Right atrium auricular region (tissue), 2 donors: ENCODE measurements around the gene FOXP4. TPM values are rescaled to one million over a fixed set of nuclear protein-coding genes. Genes with fewer than 3 reads are reported as not detected.

Experiments
- DNase-seq: peaks from one replicate; pipeline ENCODE4 v3.0.0-alpha.2; 2019; ENCODE audit warnings: low spot score
- H3K27ac ChIP-seq, 2 donors: fragments of 200-600 bp; sonication (generic); 1 replicate in 1 of 2; 2 replicates in 1 of 2; pipeline ENCODE4 v1.5.1; 2016 to 2019
- H3K27me3 ChIP-seq, 2 donors: fragments of 200-600 bp; sonication (generic); one replicate each; pipeline versions ENCODE4 v1.5.1 to v1.6.0; 2017 to 2019
- H3K36me3 ChIP-seq: fragments of 200-600 bp; sonication (generic); one replicate; pipeline ENCODE4 v1.5.1; 2016
- H3K4me1 ChIP-seq, 2 donors: fragments of 200-600 bp; sonication (generic); one replicate each; pipeline versions ENCODE4 v1.5.1 to v1.6.0; 2017 to 2019
- H3K4me3 ChIP-seq, 2 donors: fragments of 200-600 bp; sonication (generic); 1 replicate in 1 of 2; 2 replicates in 1 of 2; pipeline ENCODE4 v1.5.1; 2017 to 2019; ENCODE audit warnings: mild to moderate bottlenecking in 1 of 2, moderate library complexity in 1 of 2
- H3K9me3 ChIP-seq, 2 donors: fragments of 200-600 bp; sonication (generic); one replicate each; pipeline ENCODE4 v1.5.1; 2019
- CTCF ChIP-seq, 2 donors: fragments of 200-600 bp; sonication (generic); IDR thresholded peaks; one replicate each; pipeline ENCODE4 v1.5.1; 2019; ENCODE audit warnings: antibody characterized with exemption in 2 of 2
- total RNA-seq, 2 donors: library from RNA; depleted of rRNA; stranded (reverse); fragments of >200 nt; gene quantifications; one replicate each; pipeline ENCODE4 v1.1.0, GENCODE V29; 2016

Gene FOXP4, protein sequence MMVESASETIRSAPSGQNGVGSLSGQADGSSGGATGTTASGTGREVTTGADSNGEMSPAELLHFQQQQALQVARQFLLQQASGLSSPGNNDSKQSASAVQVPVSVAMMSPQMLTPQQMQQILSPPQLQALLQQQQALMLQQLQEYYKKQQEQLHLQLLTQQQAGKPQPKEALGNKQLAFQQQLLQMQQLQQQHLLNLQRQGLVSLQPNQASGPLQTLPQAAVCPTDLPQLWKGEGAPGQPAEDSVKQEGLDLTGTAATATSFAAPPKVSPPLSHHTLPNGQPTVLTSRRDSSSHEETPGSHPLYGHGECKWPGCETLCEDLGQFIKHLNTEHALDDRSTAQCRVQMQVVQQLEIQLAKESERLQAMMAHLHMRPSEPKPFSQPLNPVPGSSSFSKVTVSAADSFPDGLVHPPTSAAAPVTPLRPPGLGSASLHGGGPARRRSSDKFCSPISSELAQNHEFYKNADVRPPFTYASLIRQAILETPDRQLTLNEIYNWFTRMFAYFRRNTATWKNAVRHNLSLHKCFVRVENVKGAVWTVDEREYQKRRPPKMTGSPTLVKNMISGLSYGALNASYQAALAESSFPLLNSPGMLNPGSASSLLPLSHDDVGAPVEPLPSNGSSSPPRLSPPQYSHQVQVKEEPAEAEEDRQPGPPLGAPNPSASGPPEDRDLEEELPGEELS
- 10 to 100 TPM in 1 of 2 donors, 1 to 10 TPM in 1; 9.3 to 20.2 TPM for total RNA-seq

- Histone ChIP-seq H3K4me3 (peak within 1 kb of the TSS; percentile 83 to 88), H3K4me1 (peaks cover 0 to 40% of the 10 kb centered on the region in 2 donors), H3K9me3 (no peaks in the 10 kb centered on the region), H3K27ac (peak within 1 kb of the TSS; percentile 80 to 89), H3K36me3 (peaks cover under 1% of the 10 kb centered on the region), H3K27me3 (no peaks in the 10 kb centered on the region)
- DNase-seq, result peak; percentile 88
- TF ChIP-seq CTCF (IDR thresholded peaks at IDR 0.05), result no peak
Measured at GRCh38 chr6:41545703-41546474, at the start of gene FOXP4. Gene FOXP4 (plus strand): TSS chr6:41546381. CDS start chr6:41565761, 19,380 bp downstream.

DNA sequence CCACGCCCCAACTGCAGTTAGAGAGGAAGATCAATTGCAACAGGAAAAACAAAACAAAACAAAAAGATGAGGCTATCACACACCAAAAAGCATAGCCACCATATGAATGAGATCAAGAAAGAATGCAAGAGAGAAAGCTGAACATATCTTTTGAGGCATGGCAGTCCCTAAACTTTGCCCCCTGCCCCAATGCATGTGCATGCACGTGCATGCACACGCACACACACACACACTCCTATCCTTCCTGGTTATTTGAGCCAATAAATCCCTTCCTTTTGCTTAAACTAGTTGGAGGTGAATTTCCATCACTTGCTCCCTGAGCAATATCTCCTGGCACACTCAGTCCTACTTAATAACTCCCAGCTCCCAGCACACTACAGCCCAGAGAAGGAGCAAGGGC, 48.6 kb upstream of the FOXP4 start:
- Histone ChIP-seq H3K4me1 (no peaks in the 10 kb centered on the region), H3K27ac (no peak overlapping the region), H3K27me3 (no peaks in the 10 kb centered on the region), H3K9me3 (no peaks in the 10 kb centered on the region), H3K36me3 (no peaks in the 10 kb centered on the region), H3K4me3 (no peak overlapping the region)
- no peak for DNase-seq
- TF ChIP-seq CTCF (IDR thresholded peaks at IDR 0.05), result no peak

DNA sequence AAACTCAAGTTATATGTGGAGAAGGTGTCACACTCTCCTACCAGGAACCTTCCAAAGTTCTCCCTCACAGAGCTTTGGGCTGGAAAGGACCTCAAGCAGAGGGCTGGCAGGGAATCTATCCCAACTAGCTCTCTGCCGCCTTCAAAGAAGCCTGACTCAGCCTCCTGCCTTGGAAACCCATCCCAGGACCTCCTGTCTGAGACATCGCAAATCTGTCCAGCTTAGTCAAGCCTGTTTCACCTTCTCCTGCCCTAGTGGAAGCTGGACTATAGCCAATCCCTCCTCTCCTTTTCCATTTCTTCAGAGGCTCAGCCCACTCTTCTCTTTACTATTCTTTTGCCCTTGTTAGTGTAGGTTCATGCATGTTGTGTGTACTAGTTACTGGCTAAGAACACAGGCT, 48.2 kb upstream of the FOXP4 start:
- H3K27me3 ChIP-seq, result no peaks in the 10 kb centered on the region
- H3K36me3 ChIP-seq, result no peaks in the 10 kb centered on the region
- H3K4me1 ChIP-seq, result peaks cover 0 to 3% of the 10 kb centered on the region in 2 donors
- no peak overlapping the region for H3K27ac ChIP-seq
- no peak for TF ChIP-seq CTCF (IDR thresholded peaks at IDR 0.05)
- DNase-seq, result no peak
- H3K4me3 ChIP-seq, result no peak overlapping the region
- no peaks in the 10 kb centered on the region for H3K9me3 ChIP-seq

DNA sequence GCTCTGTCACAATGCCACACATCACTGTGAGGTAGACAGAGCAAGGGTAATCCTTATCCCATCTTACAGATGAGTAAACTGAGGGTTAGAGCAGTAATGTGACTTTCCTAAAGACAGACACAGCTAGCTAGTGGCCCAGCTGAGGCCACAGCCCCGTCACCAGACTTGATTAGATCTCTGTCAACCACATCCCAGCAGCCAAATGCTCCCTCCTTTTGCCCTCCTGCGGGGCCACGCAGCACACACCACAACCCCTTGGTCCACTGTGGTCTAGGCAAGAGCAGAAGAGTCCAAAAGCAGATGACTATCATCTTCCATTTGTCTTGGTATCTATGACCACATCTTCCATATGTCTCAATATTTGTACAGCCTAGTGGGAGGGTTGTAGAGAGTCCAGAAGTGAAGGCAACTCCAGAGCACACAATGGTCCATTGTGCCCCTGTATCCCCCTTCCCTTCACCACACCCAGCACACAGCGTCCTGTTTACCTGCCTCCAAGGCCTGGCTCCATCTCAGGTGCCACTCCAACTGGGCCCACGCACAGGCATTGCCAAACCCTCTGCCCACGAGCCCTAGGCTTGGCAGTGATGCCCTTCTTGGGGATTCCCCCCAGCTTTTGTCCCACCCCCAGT, 47.1 kb upstream of the FOXP4 start:
- H3K27ac ChIP-seq, result no peak overlapping the region
- DNase-seq, result no peak
- no peaks in the 10 kb centered on the region for H3K27me3 ChIP-seq
- H3K4me3 ChIP-seq, result no peak overlapping the region
- TF ChIP-seq CTCF (IDR thresholded peaks at IDR 0.05), result no peak
- no peaks in the 10 kb centered on the region for H3K9me3 ChIP-seq
- no peaks in the 10 kb centered on the region for H3K36me3 ChIP-seq
- H3K4me1 ChIP-seq, result peaks cover 0 to 12% of the 10 kb centered on the region in 2 donors

GRCh38 chr6:41500561-41500960, 45.6 kb upstream of the FOXP4 start:
- H3K27ac ChIP-seq, result no peak overlapping the region
- peaks cover 0 to 27% of the 10 kb centered on the region in 2 donors for H3K4me1 ChIP-seq
- TF ChIP-seq CTCF (IDR thresholded peaks at IDR 0.05), result no peak
- no peaks in the 10 kb centered on the region for H3K27me3 ChIP-seq
- no peaks in the 10 kb centered on the region for H3K36me3 ChIP-seq
- no peak for DNase-seq
- H3K4me3 ChIP-seq, result no peak overlapping the region
- H3K9me3 ChIP-seq, result no peaks in the 10 kb centered on the region
